Astrocyte (in vitro differentiated cells and primary cell): ENCODE data around the gene TRIM7. TPM values are rescaled to one million over a fixed set of nuclear protein-coding genes. Genes with fewer than 3 reads are reported as not detected.
A peak's percentile ranks its signal among the peaks of the same experiment; 100 is the strongest.
"Not testable (repeated sequence)": the region's sequence is repeated elsewhere in the genome, so short reads cannot be mapped to it uniquely, and the experiment has no call there.

Experiments
- DNase-seq: peaks from one replicate; pipeline ENCODE4 v3.0.0-alpha.2; 2010; ENCODE audit warnings: low read depth
- FAIRE-seq: peaks from 2 replicates; lab custom pipeline; 2011; peaks lifted over from hg19 to GRCh38; lab: Jason Lieb, UNC
- H2AFZ ChIP-seq: 2 replicates; pipeline ENCODE4 v1.6.0; 2012; ENCODE audit warnings: low read depth, low read length, inconsistent platforms
- H3K27ac ChIP-seq: 2 replicates; pipeline ENCODE4 v1.5.1; 2011; ENCODE audit warnings: low read depth, low read length, inconsistent platforms
- H3K27me3 ChIP-seq: 2 replicates; pipeline ENCODE4 v1.6.0; 2011; ENCODE audit warnings: low read length, inconsistent platforms; ENCODE audit not compliant: insufficient read depth
- H3K36me3 ChIP-seq: 2 replicates; pipeline ENCODE4 v1.5.1; 2011; ENCODE audit warnings: low read length, inconsistent platforms; ENCODE audit not compliant: insufficient read depth
- H3K4me1 ChIP-seq: 2 replicates; pipeline ENCODE4 v1.5.1; 2011; ENCODE audit warnings: low read length, inconsistent platforms; ENCODE audit not compliant: insufficient read depth
- H3K4me2 ChIP-seq: 2 replicates; pipeline ENCODE4 v1.6.0; 2012; ENCODE audit warnings: low read length, inconsistent platforms
- H3K4me3 ChIP-seq: 2 replicates; pipeline ENCODE4 v1.5.1; 2011; ENCODE audit warnings: low read depth, mild to moderate bottlenecking, low read length, inconsistent platforms; ENCODE audit not compliant: insufficient read depth
- H3K79me2 ChIP-seq: 2 replicates; pipeline ENCODE4 v1.6.0; 2012; ENCODE audit warnings: mild to moderate bottlenecking, low read length, inconsistent platforms; ENCODE audit not compliant: insufficient read depth
- H3K9ac ChIP-seq: 2 replicates; pipeline ENCODE4 v1.6.0; 2012; ENCODE audit warnings: mild to moderate bottlenecking, low read length, inconsistent platforms
- H3K9me3 ChIP-seq: 2 replicates; pipeline ENCODE4 v1.5.1; 2012; ENCODE audit warnings: low read depth, mild to moderate bottlenecking, low read length, inconsistent platforms; ENCODE audit not compliant: insufficient read depth
- H4K20me1 ChIP-seq: 2 replicates; pipeline ENCODE4 v1.6.0; 2012; ENCODE audit warnings: low read length, inconsistent platforms; ENCODE audit not compliant: insufficient read depth
- H3K27ac Mint-ChIP-seq: one replicate; pipeline ENCODE4 v1.8.0; 2021; ENCODE audit warnings: mild to moderate bottlenecking, mixed read lengths; ENCODE audit not compliant: unreplicated experiment
- H3K27me3 Mint-ChIP-seq: one replicate; pipeline ENCODE4 v1.8.0; 2021; ENCODE audit warnings: low read depth, mixed read lengths; ENCODE audit not compliant: unreplicated experiment
- H3K36me3 Mint-ChIP-seq: one replicate; pipeline ENCODE4 v1.8.0; 2021; ENCODE audit warnings: low read depth, mixed read lengths; ENCODE audit not compliant: unreplicated experiment
- H3K4me1 Mint-ChIP-seq: one replicate; pipeline ENCODE4 v1.8.0; 2021; ENCODE audit warnings: low read depth, mixed read lengths; ENCODE audit not compliant: unreplicated experiment
- H3K4me3 Mint-ChIP-seq: one replicate; pipeline ENCODE4 v1.8.0; 2021; ENCODE audit warnings: mild to moderate bottlenecking, moderate library complexity, mixed read lengths; ENCODE audit not compliant: unreplicated experiment
- H3K9me3 Mint-ChIP-seq: one replicate; pipeline ENCODE4 v1.8.0; 2021; ENCODE audit warnings: mild to moderate bottlenecking, mixed read lengths; ENCODE audit not compliant: unreplicated experiment
- EZH2 ChIP-seq: IDR thresholded peaks from 2 replicates; pipeline ENCODE4 v1.6.1; 2012; ENCODE audit warnings: mild to moderate bottlenecking, low read length, inconsistent platforms; ENCODE audit not compliant: insufficient read depth
- total RNA-seq: library from RNA; stranded (reverse); gene quantifications from 2 replicates; pipeline ENCODE4 v1.2.1, GENCODE V29; 2021
- TF ChIP-seq, protein P1 (sequence below): IDR thresholded peaks from 2 replicates; pipeline ENCODE4 v1.5.1; 2011; ENCODE audit warnings: low read depth, mild to moderate bottlenecking, inconsistent platforms, low read length, moderate library complexity; ENCODE audit not compliant: insufficient read depth

The TRIM7 gene
- total RNA-seq, 1 donor from 2014 or later: 0.27 TPM

DNA sequence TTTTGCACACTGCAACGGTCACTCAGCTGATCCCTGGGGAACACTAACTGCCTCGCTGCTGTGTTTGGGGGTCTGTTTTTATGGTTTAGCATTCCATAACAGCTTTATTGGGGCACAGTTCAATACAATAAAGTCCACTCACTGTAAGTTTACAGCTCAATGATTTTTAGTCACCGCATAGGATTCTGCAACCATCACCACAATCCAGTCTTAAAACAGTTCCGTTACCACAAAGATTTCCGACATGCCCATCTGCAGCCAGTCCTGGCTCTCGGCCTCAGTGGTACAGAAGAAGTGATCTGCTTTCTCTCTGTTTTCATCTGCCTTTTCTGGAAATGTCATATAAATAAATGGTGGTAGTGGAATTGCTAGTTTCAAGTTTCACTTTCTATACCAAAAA is 34.0 kb downstream of the TRIM7 start:
- H3K4me1 ChIP-seq: peaks cover 13% of the 10 kb centered on the region
- Mint-ChIP-seq H3K27me3 (peaks cover 36% of the 10 kb centered on the region), H3K9me3 (no peaks in the 10 kb centered on the region), H3K36me3 (no peaks in the 10 kb centered on the region), H3K27ac (no peak overlapping the region), H3K4me3 (no peak overlapping the region), H3K4me1 (no peaks in the 10 kb centered on the region)
- H3K27ac ChIP-seq: no peak overlapping the region
- no peaks in the 10 kb centered on the region for H3K79me2 ChIP-seq
- H2AFZ ChIP-seq: no peak overlapping the region
- TF ChIP-seq, protein P1, sequence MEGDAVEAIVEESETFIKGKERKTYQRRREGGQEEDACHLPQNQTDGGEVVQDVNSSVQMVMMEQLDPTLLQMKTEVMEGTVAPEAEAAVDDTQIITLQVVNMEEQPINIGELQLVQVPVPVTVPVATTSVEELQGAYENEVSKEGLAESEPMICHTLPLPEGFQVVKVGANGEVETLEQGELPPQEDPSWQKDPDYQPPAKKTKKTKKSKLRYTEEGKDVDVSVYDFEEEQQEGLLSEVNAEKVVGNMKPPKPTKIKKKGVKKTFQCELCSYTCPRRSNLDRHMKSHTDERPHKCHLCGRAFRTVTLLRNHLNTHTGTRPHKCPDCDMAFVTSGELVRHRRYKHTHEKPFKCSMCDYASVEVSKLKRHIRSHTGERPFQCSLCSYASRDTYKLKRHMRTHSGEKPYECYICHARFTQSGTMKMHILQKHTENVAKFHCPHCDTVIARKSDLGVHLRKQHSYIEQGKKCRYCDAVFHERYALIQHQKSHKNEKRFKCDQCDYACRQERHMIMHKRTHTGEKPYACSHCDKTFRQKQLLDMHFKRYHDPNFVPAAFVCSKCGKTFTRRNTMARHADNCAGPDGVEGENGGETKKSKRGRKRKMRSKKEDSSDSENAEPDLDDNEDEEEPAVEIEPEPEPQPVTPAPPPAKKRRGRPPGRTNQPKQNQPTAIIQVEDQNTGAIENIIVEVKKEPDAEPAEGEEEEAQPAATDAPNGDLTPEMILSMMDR: no peak
- TF ChIP-seq EZH2: no peak
- no peaks in the 10 kb centered on the region for H4K20me1 ChIP-seq
- no peak overlapping the region for H3K9ac ChIP-seq
- FAIRE-seq: no peak
- no peaks in the 10 kb centered on the region for H3K9me3 ChIP-seq
- H3K4me2 ChIP-seq: peak overlapping the region; percentile 78
- DNase-seq: peak; percentile 77
- no peaks in the 10 kb centered on the region for H3K36me3 ChIP-seq
- peaks cover 11% of the 10 kb centered on the region for H3K27me3 ChIP-seq
- no peak overlapping the region for H3K4me3 ChIP-seq

DNA sequence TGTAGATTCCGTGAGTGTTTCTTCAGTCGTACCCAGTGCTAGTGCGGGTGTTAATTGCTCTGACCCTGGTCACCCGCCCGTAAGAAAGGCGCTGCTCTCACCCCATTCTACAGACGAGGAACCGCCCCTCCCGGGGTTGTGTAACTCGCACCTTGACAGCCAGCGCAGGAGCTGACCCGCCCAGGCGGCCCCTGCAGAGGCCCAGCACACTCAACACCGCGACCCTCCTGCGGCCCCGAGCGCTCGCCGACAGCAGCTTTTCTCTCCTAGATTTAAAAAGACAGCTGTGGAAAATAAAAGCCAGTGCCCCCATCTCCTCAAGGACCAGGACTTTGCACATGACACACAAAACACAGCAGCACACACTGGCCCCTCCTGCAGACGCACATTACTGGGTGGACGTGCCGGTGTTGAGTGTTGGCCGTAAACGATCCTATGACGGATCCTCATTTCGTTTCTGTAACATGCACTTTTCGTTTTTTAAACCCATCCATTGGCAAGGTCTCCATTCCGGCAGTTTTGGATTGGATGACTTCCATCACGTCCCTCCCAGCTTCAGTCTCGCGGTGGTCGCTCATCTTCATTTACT is 34.7 kb downstream of the TRIM7 start:
- H3K9ac ChIP-seq: no peak overlapping the region
- TF ChIP-seq, protein P1: no peak
- TF ChIP-seq EZH2: peak; percentile 8
- no peaks in the 10 kb centered on the region for H3K36me3 ChIP-seq
- Mint-ChIP-seq H3K9me3 (no peaks in the 10 kb centered on the region), H3K27me3 (peaks cover 36% of the 10 kb centered on the region), H3K36me3 (no peaks in the 10 kb centered on the region), H3K27ac (no peak overlapping the region), H3K4me3 (peak overlapping the region; percentile 27), H3K4me1 (no peaks in the 10 kb centered on the region)
- FAIRE-seq: no peak
- H4K20me1 ChIP-seq: no peaks in the 10 kb centered on the region
- DNase-seq: no peak
- peak overlapping the region; percentile 35 for H3K4me3 ChIP-seq
- no peaks in the 10 kb centered on the region for H3K79me2 ChIP-seq
- H3K27me3 ChIP-seq: peaks cover 10% of the 10 kb centered on the region
- no peak overlapping the region for H3K27ac ChIP-seq
- H3K9me3 ChIP-seq: no peaks in the 10 kb centered on the region
- H2AFZ ChIP-seq: peak overlapping the region; percentile 57
- peak overlapping the region; percentile 78 for H3K4me2 ChIP-seq
- H3K4me1 ChIP-seq: peaks cover 13% of the 10 kb centered on the region

DNA sequence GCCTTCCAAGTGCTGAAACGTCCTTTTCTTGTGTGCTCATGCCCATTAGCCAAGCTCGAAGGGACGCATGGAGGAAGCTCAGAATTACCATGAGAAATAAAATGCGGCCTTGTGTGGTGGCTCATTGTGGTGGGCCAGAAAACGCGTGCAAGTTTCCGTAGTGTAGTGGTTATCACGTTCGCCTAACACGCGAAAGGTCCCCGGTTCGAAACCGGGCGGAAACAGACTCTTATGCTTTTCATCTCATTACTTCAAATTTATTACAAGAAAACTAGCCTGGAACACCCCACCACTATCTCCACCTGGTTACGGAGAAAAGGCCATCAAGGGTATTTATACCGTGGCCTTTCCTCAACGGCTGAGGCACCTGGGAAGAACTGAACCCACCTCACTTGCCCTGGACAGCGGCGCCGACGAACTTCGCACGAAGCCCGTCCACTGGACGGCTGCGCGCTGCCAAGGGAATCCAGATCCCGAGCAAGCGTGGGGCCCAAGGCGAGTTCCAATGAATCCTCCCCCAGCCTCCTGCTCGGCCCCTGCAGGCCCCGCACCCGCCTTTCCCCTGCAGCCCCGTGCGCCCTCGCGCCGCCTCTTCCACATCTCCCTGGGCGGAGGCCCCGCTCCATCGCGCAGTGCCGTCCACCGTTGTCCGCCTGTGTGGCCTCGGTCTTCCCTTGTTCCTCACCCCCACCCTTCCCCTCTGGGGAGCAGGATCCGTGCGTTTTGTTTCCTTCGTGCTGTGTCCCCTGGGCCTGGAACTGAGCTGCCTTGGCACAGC is 35.3 kb downstream of the TRIM7 start:
- Histone ChIP-seq H3K4me2 (peak overlapping the region; percentile 78), H3K4me1 (peaks cover 13% of the 10 kb centered on the region), H2AFZ (peak overlapping the region; percentile 57), H3K4me3 (peak overlapping the region; percentile 35)
- FAIRE-seq (peak; percentile 58), DNase-seq (peak; percentile 66)
- not testable (repeated sequence) for H3K36me3 Mint-ChIP-seq, H3K9ac ChIP-seq, H4K20me1 ChIP-seq, H3K27me3 ChIP-seq, H3K9me3 Mint-ChIP-seq, H3K27ac ChIP-seq, H3K79me2 ChIP-seq, H3K9me3 ChIP-seq, H3K36me3 ChIP-seq, H3K4me1 Mint-ChIP-seq
- peak overlapping the region; percentile 41 for H3K27ac Mint-ChIP-seq
- H3K4me3 Mint-ChIP-seq: peak overlapping the region; percentile 78
- peaks cover 36% of the 10 kb centered on the region for H3K27me3 Mint-ChIP-seq
- TF ChIP-seq EZH2: peak; percentile 27
